Transverse colon (tissue), 3 donors: Measurements from ENCODE around the gene CHIC2.

Experiments used
- POLR2A ChIP-seq: fragments of 450-650 bp; IDR thresholded peaks from one replicate; pipeline ENCODE4 v1.6.1; 2016; ENCODE audit warnings: antibody characterized with exemption, mild to moderate bottlenecking, moderate library complexity
- TF ChIP-seq, protein P1 (sequence below), 5 experiments: fragments of 200-600 bp in 3 of 5; fragments of 450-650 bp in 2 of 5; sonication (generic) in 3 of 5; IDR thresholded peaks; 1 replicate in 2 of 5; 2 replicates in 3 of 5; pipeline ENCODE4 v1.5.1; 2016 to 2017; ENCODE audit warnings: antibody characterized with exemption in 5 of 5, inconsistent platforms in 3 of 5, mild to moderate bottlenecking in 2 of 5, moderate library complexity in 1 of 5

DNA sequence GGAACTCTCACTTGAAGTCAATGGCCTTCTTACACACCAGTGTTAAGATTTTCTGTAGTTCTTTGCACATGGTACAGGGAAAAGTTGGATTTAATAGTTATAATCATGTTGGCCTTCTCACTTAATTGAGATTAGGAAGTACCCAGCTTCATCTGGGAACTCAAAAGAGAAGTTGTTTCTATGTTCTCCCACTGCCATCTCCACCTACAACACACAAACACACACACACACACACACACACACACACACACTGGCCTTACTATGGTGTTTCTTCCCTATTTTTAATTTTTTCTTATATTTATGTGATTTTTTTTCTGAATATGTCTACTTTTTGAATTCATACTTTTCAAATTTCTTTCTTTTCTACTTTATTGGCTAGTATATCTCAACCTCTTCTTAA, 10.0 kb upstream of the CHIC2 start:
- TF ChIP-seq, protein P1, sequence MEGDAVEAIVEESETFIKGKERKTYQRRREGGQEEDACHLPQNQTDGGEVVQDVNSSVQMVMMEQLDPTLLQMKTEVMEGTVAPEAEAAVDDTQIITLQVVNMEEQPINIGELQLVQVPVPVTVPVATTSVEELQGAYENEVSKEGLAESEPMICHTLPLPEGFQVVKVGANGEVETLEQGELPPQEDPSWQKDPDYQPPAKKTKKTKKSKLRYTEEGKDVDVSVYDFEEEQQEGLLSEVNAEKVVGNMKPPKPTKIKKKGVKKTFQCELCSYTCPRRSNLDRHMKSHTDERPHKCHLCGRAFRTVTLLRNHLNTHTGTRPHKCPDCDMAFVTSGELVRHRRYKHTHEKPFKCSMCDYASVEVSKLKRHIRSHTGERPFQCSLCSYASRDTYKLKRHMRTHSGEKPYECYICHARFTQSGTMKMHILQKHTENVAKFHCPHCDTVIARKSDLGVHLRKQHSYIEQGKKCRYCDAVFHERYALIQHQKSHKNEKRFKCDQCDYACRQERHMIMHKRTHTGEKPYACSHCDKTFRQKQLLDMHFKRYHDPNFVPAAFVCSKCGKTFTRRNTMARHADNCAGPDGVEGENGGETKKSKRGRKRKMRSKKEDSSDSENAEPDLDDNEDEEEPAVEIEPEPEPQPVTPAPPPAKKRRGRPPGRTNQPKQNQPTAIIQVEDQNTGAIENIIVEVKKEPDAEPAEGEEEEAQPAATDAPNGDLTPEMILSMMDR (IDR thresholded peaks at IDR 0.05): no peak
- no peak for TF ChIP-seq POLR2A
